Cardiac septum (tissue), 1 donor: ENCODE results near the gene CNIH1. TPM values are rescaled to one million over a fixed set of nuclear protein-coding genes. Genes with fewer than 3 reads are reported as not detected.
"Not testable (repeated sequence)": the region's sequence is repeated elsewhere in the genome, so short reads cannot be mapped to it uniquely, and the experiment has no call there.

ENCODE experiments used
- DNase-seq: peaks from one replicate; pipeline ENCODE4 v3.0.0-alpha.2; 2020; ENCODE audit warnings: low spot score
- intact Hi-C: fragments of 100-400 bp; cut with DNase I; formaldehyde crosslinking; loops from one replicate; pipeline ENCODE4 v1.14.0; 2022
- total RNA-seq: library from RNA; stranded (reverse); fragmentation: NEBNext Ultra II Directional; extraction: Animal tissue kit (Norgen Biotek cat#: 25700); gene quantifications from one replicate; pipeline ENCODE4 v1.2.1, GENCODE V29; 2021
- donor health status: DM: no; HTN: no; CAD: no.

CNIH1 gene
- total RNA-seq, 1 donor from 2014 or later: 77.7 TPM

- DNase-seq: no peak
- intact Hi-C loops: no loop called here
Observed at GRCh38 chr14:54472315-54472714, 31.1 kb upstream of the CNIH1 start.

DNA sequence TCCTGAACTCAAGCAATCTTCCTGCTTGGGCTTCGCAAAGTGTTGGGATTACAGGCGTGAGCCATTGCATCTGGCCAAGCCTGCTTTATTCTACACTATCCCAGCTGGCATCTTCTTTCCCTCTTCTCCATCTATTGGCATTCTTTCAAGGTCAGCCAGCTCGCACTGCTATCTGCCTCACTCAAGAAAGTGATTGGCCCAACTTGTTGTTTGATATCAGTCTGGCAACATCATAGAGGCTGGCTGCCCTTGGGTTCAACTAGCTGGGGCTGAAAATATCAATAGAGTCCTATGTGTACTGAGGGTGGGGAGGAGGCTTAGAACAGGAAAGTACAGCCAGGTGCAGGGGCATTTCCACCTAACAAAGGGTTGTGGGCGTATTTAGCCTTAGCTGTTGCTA, 30.5 kb upstream of the CNIH1 start:
- intact Hi-C loops: no loop called here
- DNase-seq: no peak

GRCh38 chr14:54470701-54471100, 29.5 kb upstream of the CNIH1 start:
- intact Hi-C loops: no loop called here
- DNase-seq: no peak

GRCh38 chr14:54467280-54467679, 26.1 kb upstream of the CNIH1 start:
- no peak for DNase-seq
- intact Hi-C loops: no loop called here

DNA sequence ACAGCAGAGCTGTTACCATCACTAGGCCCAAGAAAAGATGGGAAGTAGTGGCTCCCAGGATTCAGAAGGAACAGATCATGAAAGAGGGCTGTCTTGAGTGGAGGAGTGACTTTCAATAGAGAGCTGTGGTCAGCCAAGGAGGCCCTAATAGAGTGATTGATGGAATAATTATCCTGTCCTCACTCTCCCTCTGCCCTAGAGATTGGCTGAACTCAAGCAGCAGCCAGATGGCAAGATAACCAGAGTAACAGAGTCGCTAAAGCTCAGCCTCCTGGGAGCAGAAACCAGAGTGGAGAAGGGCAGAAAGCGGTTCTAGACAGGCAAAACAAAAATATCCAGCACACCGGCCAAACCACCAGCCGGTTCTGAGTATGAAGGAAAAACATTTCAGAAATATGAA, 24.5 kb upstream of the CNIH1 start:
- intact Hi-C loops: no loop called here
- no peak for DNase-seq

DNA sequence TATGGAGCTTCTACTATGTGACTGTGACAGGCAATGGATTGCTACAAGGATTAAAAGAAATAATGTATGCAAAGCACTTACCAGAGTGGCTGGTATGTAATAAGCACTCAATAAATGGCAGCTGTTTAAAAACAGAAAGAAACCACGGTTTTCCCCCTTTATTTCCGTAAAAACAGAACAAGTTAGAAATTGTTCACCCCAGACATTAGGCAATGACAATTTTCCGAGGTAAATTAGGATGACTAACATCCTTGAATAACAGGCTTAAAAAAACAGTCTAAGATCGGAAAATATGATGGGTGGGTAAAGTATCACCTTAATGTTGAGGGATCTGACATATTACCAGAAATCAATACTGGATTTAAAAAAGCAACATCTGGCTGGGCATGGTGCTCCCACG, 20.9 kb upstream of the CNIH1 start:
- DNase-seq: no peak
- intact Hi-C loops: no loop called here

- intact Hi-C loops: no loop called here
- DNase-seq: no peak
Observed at GRCh38 chr14:54459106-54459505, 17.9 kb upstream of the CNIH1 start.

DNA sequence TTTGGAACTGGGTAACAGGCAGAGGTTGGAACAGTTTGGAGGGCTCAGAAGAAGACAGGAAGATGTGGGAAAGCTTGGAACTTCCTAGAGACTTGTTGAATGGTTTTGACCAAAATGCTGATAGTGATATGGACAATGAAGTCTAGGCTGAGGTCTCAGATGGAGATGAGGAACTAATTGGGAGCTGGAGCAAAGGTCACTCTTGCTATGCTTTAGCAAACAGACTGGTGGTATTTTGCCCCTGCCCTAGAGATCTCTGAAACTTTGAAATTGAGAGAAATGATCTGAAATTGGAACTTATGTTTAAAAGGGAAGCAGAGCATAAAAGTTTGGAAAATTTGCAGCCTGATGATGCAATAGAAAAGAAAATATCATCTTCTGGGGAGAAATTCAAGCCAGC, 17.4 kb upstream of the CNIH1 start:
- intact Hi-C loops, DNase-seq: not testable (repeated sequence)

DNA sequence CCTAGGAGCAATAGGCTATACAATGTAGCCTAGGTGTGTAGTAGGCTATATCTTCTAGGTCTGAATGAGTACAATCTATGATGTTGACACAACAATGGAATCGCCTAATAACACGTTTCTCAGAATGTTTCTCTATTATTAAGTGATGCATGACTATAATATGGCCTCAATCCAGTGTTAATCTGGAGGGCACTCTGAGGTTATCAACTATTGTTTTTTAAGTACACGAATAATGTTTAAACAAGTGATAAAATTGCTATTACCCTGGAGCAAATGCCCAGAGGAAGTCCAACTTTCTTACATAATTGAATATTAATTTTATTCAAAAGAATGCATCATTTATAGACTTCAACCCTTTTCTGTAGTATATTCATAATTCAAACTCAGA, 16.4 kb upstream of the CNIH1 start:
- DNase-seq: no peak
- intact Hi-C loops: no loop called here

GRCh38 chr14:54456820-54457608, 15.8 kb upstream of the CNIH1 start:
- intact Hi-C loops, DNase-seq: not testable (repeated sequence)

GRCh38 chr14:54455363-54455762, 14.2 kb upstream of the CNIH1 start:
- no peak for DNase-seq
- intact Hi-C loops: no loop called here

DNA sequence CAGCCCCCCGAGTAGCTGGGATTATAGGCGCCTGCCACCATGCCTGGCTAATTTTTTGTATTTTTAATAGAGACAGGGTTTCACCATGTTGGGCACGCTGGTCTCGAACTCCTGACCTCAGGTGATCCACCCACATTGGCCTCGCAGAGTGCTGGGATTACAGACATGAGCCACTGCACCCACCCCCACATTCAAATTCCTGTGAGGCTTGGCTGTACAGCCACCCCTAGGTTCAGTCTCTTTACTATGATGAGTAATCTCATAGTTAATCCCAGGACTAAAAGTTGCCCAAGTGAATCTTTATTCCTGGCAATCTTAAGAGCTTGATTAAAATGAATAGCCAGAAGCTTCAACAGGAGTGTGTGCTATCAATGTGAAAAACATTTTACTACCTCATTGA, 12.8 kb upstream of the CNIH1 start:
- DNase-seq, intact Hi-C loops: not testable (repeated sequence)

DNA sequence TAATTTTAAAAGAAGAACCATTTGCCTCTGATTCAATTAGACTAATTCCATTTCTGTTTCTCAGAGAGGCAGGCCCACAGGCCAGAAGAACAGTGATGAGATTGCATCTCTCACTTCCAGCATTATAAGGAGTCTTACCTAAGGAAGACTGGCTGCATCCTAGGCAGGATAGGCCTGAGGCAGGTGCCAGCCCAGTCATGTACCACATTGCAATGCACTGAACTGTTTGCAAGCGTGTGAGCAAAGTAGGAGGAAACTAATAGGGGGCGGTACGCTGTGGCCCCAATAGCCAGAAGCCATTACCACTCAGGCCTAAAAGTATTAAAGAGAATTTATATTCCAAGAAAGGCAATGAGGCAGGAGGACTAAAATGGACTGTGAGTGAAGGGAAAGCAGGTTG, 12.1 kb upstream of the CNIH1 start:
- DNase-seq: no peak
- intact Hi-C loops: no loop called here

GRCh38 chr14:54451961-54452360, 10.8 kb upstream of the CNIH1 start:
- intact Hi-C loops: no loop called here
- DNase-seq: no peak

DNA sequence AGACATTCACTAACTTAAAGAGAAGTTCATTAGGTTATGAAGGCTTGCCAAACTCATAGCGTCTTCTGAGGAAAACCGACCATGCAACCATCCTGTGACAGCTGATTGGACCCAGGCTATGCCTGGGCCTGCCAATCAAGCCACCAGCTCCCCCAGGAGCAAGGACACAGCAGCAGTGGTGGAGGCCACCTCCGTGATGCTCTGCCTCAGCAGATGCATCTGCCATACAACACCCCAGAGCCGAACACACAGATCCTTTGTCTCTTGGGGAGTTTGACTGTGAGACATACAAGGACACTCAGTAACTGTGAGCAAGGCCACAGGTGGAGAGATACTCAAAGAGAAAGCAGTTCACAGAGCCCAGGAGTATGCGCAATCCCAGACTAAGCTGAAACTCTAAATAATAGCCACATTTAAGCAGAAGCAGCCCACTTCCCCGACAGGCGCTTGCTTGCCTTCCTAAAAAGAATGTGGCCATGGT, 10.0 kb upstream of the CNIH1 start:
- no peak for DNase-seq
- intact Hi-C loops: no loop called here

- no peak for DNase-seq
- intact Hi-C loops: no loop called here
Observed at GRCh38 chr14:54450535-54450934, 9.4 kb upstream of the CNIH1 start.

- DNase-seq: no peak
- intact Hi-C loops: no loop called here
Observed at GRCh38 chr14:54447231-54447692, 6.1 kb upstream of the CNIH1 start.

DNA sequence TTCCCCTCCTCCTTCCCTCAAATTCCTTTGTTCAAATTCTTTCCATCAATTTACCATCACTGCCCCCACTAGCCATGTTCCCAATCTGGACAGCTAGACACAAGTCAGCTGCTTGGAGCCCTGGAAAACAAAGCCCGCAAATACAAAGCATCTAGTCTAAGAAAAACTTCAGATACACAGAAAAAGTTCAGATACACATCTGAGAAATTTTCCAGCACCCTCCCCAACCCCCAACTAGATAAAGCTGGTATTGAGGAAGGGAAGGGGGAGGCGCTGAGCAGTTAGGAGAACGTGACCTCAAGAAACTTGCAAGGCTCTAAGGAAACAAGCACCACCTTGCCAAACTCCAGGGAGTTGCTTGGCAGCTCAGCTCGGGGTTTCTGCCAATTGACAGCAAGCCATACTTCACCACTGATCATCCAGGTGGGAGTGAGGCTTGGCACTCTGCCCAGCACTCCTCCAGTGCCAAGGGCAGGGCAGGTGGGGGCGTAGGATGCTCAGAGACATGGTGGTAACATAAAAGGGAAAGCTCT, 5.1 kb upstream of the CNIH1 start:
- intact Hi-C loops: no loop called here

DNA sequence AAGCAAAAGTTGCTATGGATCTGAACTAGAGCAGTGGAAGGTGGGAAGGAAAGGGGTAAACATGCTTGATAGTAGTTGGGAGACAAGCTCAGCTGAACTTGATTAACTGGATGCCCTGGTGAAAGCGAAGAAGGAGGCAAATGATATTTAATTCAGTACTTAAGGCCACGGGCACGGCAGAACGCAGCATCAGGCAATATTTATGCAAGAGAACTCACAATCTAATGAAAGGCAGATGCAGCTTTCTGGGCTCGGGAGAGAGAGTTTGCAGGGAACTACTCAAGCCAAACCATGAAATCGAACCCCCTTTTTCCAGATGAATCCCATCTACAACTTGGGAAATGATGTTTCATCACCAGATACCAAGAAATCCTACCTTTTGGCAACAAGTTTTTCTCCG, 3.5 kb upstream of the CNIH1 start:
- no peak for DNase-seq
- intact Hi-C loops: no loop called here

More for the DNA sequence above, 5.1 kb upstream of the CNIH1 start:
- no peak for DNase-seq

DNA sequence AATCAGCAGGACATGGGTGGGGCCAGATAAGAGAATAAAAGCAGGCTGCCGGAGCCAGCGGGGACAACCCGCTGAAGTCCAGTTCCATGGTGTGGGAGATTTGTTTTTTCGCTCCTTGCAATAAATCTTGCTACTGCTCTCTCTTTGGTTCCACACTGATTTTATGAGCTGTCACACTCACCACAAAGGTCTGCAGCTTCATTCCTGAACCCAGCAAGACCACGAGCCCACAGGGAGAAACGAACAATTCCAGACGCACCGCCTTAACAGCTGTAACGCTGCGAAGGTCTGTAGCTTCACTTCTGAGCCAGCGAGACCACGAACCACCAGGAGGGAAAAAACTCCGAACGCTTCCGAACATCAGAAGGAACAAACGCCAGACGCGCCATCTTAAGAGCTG, 2.8 kb upstream of the CNIH1 start:
- intact Hi-C loops: no loop called here
- DNase-seq: no peak

DNA sequence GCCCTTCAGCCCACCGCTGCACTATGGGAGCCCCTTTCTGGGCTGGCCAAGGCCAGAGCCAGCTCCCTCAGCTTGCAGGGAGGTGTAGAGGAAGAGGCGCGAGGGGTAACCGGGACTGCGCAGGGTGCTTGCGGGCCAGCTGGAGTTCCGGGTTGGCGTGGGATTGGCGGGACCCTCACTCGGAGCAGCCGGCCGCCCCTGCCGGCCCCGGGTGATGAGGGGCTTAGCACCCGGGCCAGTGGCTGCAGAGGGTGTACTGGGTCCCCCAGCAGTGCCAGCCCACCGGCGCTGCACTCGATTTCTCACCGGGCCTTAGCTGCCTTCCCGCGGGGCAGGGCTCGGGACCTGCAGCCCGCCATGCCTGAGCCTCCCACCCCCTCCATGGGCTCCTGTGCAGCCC, 1.8 kb upstream of the CNIH1 start:
- DNase-seq, intact Hi-C loops: not testable (repeated sequence)
